Neural cell (in vitro differentiated cells): ENCODE data around the gene ASMT. TPM values are rescaled to one million over a fixed set of nuclear protein-coding genes. Genes with fewer than 3 reads are reported as not detected.

Experiments
- H2AFZ ChIP-seq: fragments of 200-600, 300-800 bp; sonication (generic), shearing (Covaris generic); 2 replicates; pipeline ENCODE4 v1.6.0; 2014; ENCODE audit warnings: low read depth, mild to moderate bottlenecking, antibody characterized with exemption, low read length, moderate library complexity
- H3F3A ChIP-seq: fragments of 200-600 bp; shearing (Covaris generic); 2 replicates; pipeline ENCODE4 v1.6.1; 2016; ENCODE audit warnings: mild to moderate bottlenecking, moderate library complexity, mixed read lengths, antibody characterized with exemption, low read length; ENCODE audit not compliant: insufficient read depth, poor library complexity, severe bottlenecking
- H3K27ac ChIP-seq: fragments of 200-600, 300-800 bp; sonication (generic), shearing (Covaris generic); 2 replicates; pipeline ENCODE4 v1.5.1; 2014; ENCODE audit warnings: mild to moderate bottlenecking, low read length, moderate library complexity
- H3K27me3 ChIP-seq: fragments of 300-800, 200-600 bp; sonication (generic), shearing (Covaris generic); 2 replicates; pipeline ENCODE4 v1.6.0; 2014; ENCODE audit warnings: mild to moderate bottlenecking, low read depth, low read length, moderate library complexity; ENCODE audit not compliant: insufficient read depth
- H3K36me3 ChIP-seq: fragments of 300-800, 200-600 bp; sonication (generic), shearing (Covaris generic); 2 replicates; pipeline ENCODE4 v1.5.1; 2014; ENCODE audit warnings: mild to moderate bottlenecking, antibody characterized with exemption, low read length, moderate library complexity; ENCODE audit not compliant: insufficient read depth
- H3K4me2 ChIP-seq: fragments of 300-800, 200-600 bp; sonication (generic), shearing (Covaris generic); 2 replicates; pipeline ENCODE4 v1.6.0; 2014; ENCODE audit warnings: mild to moderate bottlenecking, low read length
- H3K4me3 ChIP-seq: fragments of 300-800, 200-600 bp; sonication (generic), shearing (Covaris generic); 2 replicates; pipeline ENCODE4 v1.5.1; 2014; ENCODE audit warnings: mild to moderate bottlenecking, low read length, moderate library complexity
- H3K79me2 ChIP-seq: fragments of 200-600 bp; shearing (Covaris generic); replicated peaks from 2 replicates; pipeline ENCODE4 v1.6.0; 2014; ENCODE audit warnings: mild to moderate bottlenecking, low read length, moderate library complexity; ENCODE audit not compliant: insufficient read depth
- H3K9ac ChIP-seq: fragments of 300-800, 200-600 bp; sonication (generic), shearing (Covaris generic); 2 replicates; pipeline ENCODE4 v1.6.1; 2016; ENCODE audit warnings: mild to moderate bottlenecking, low read length, mixed read lengths
- H3K9me2 ChIP-seq: fragments of 200-600 bp; shearing (Covaris generic); 2 replicates; pipeline ENCODE4 v1.6.1; 2016; ENCODE audit warnings: mild to moderate bottlenecking, low read length, mixed read lengths; ENCODE audit not compliant: insufficient read depth
- H3K9me3 ChIP-seq: fragments of 200-600, 300-800 bp; sonication (generic), shearing (Covaris generic); 2 replicates; pipeline ENCODE4 v1.6.1; 2016; ENCODE audit warnings: mild to moderate bottlenecking, mixed run types, low read length, moderate library complexity, mixed read lengths
- H4K20me1 ChIP-seq: fragments of 200-600 bp; shearing (Covaris generic); 2 replicates; pipeline ENCODE4 v1.6.1; 2016; ENCODE audit warnings: mild to moderate bottlenecking, mixed run types; ENCODE audit not compliant: insufficient read depth
- EP300 ChIP-seq: fragments of 450-650 bp; conservative IDR thresholded peaks from 2 replicates; pipeline ENCODE4 v1.6.1; 2014; ENCODE audit warnings: antibody characterized with exemption, mild to moderate bottlenecking, moderate library complexity; ENCODE audit not compliant: poor library complexity, severe bottlenecking
- EZH2 ChIP-seq: fragments of 200-600, 300-800 bp; shearing (Covaris generic), sonication (generic); IDR thresholded peaks from 2 replicates; pipeline ENCODE4 v1.6.1; 2014; ENCODE audit warnings: antibody characterized with exemption, low read length, borderline replicate concordance, mild to moderate bottlenecking; ENCODE audit not compliant: insufficient read depth, poor library complexity, severe bottlenecking
- MXI1 ChIP-seq: fragments of 450-650 bp; conservative IDR thresholded peaks from 2 replicates; pipeline ENCODE4 v1.6.1; 2014; ENCODE audit warnings: antibody characterized with exemption, mild to moderate bottlenecking; ENCODE audit not compliant: poor library complexity, severe bottlenecking
- POLR2AphosphoS5 ChIP-seq: IDR thresholded peaks from 2 replicates; pipeline ENCODE4 v1.6.1; 2012
- RAD21 ChIP-seq: fragments of 450-650 bp; conservative IDR thresholded peaks from 2 replicates; pipeline ENCODE4 v1.6.1; 2014; ENCODE audit warnings: antibody characterized with exemption, mild to moderate bottlenecking, moderate library complexity
- SMC3 ChIP-seq: fragments of 450-650 bp; conservative IDR thresholded peaks from 2 replicates; pipeline ENCODE4 v1.6.1; 2014; ENCODE audit warnings: antibody characterized with exemption, mild to moderate bottlenecking, moderate library complexity; ENCODE audit not compliant: poor library complexity
- TAF1 ChIP-seq: IDR thresholded peaks from 2 replicates; pipeline ENCODE4 v1.6.1; 2012; ENCODE audit warnings: low read depth
- polyA plus RNA-seq: library from polyadenylated mRNA; depleted of rRNA; stranded (reverse); fragments of >200 nt; gene quantifications from 2 replicates; pipeline ENCODE4 v1.2.3, GENCODE V29; 2014
- TF ChIP-seq, protein P1 (sequence below): fragments of 450-650 bp; IDR thresholded peaks from 2 replicates; pipeline ENCODE4 v1.5.1; 2014; ENCODE audit warnings: antibody characterized with exemption, mild to moderate bottlenecking, moderate library complexity; ENCODE audit not compliant: poor library complexity, severe bottlenecking
- TF ChIP-seq, protein P2 (sequence below): IDR thresholded peaks from 2 replicates; pipeline ENCODE4 v1.6.1; 2012; ENCODE audit warnings: borderline replicate concordance

ASMT gene
- polyA plus RNA-seq, 1 donor from 2014 or later, result 1.8 TPM

DNA sequence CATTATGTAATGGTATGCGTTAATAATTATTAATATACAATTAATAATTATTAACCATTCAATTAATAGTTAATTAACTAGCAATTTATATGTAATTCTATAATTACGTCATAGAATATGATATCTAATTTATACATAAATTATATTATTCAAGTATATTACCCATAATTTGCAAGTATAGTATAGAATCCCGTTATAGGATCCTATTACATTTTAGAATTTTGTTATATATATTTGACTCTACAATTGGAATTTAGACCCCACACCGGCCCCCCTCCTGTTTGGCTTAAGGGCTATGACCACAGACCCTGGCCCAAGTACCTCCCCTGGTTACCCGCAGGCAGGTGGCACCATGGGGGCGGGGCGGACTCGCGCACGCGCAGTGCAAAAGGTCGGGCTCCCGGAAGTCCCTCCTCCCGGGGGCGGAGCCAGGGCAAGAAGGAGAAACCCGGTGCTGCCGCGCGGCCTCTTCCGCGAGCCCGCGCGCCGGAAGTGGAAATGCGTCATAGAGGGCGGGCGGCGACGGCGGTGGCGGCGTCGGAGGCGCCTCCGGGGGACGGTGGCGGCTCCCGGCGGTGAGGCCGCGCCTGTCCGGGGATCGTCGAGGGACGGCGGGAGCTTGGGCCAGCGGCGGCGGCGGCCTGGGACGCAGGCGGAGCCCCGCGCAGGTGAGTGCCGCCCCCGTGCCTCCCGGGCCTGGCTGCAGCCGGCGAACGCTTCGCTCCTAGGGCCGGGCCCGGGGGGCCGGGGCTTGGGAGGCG is 23.6 kb upstream of the ASMT start, which contains the start of gene AKAP17A:
Gene AKAP17A (plus strand): TSS at position 503 of the 761 bp plus-strand sequence. CDS start 1,859 bp downstream, outside the sequence.
- H3K4me3 ChIP-seq, result peak within 1 kb of the TSS; percentile 88
- TF ChIP-seq, protein P1, sequence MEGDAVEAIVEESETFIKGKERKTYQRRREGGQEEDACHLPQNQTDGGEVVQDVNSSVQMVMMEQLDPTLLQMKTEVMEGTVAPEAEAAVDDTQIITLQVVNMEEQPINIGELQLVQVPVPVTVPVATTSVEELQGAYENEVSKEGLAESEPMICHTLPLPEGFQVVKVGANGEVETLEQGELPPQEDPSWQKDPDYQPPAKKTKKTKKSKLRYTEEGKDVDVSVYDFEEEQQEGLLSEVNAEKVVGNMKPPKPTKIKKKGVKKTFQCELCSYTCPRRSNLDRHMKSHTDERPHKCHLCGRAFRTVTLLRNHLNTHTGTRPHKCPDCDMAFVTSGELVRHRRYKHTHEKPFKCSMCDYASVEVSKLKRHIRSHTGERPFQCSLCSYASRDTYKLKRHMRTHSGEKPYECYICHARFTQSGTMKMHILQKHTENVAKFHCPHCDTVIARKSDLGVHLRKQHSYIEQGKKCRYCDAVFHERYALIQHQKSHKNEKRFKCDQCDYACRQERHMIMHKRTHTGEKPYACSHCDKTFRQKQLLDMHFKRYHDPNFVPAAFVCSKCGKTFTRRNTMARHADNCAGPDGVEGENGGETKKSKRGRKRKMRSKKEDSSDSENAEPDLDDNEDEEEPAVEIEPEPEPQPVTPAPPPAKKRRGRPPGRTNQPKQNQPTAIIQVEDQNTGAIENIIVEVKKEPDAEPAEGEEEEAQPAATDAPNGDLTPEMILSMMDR, result peak; percentile 48
- TF ChIP-seq TAF1 (no peak), EP300 (peak; percentile 71), RAD21 (peak; percentile 61), POLR2AphosphoS5 (peak; percentile 91), EZH2 (no peak), MXI1 (peak; percentile 77), SMC3 (peak; percentile 58)
- TF ChIP-seq, protein P2, sequence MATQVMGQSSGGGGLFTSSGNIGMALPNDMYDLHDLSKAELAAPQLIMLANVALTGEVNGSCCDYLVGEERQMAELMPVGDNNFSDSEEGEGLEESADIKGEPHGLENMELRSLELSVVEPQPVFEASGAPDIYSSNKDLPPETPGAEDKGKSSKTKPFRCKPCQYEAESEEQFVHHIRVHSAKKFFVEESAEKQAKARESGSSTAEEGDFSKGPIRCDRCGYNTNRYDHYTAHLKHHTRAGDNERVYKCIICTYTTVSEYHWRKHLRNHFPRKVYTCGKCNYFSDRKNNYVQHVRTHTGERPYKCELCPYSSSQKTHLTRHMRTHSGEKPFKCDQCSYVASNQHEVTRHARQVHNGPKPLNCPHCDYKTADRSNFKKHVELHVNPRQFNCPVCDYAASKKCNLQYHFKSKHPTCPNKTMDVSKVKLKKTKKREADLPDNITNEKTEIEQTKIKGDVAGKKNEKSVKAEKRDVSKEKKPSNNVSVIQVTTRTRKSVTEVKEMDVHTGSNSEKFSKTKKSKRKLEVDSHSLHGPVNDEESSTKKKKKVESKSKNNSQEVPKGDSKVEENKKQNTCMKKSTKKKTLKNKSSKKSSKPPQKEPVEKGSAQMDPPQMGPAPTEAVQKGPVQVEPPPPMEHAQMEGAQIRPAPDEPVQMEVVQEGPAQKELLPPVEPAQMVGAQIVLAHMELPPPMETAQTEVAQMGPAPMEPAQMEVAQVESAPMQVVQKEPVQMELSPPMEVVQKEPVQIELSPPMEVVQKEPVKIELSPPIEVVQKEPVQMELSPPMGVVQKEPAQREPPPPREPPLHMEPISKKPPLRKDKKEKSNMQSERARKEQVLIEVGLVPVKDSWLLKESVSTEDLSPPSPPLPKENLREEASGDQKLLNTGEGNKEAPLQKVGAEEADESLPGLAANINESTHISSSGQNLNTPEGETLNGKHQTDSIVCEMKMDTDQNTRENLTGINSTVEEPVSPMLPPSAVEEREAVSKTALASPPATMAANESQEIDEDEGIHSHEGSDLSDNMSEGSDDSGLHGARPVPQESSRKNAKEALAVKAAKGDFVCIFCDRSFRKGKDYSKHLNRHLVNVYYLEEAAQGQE, result no peak
- peaks cover 5% of the 10 kb centered on the region for H3K36me3 ChIP-seq
- peak within 1 kb of the TSS; percentile 82 for H3K4me2 ChIP-seq
- H3K9me2 ChIP-seq, result no peaks in the 10 kb centered on the region
- H3K27ac ChIP-seq, result peak within 1 kb of the TSS; percentile 49
- H3K79me2 ChIP-seq, result peaks cover 27% of the 10 kb centered on the region
- peak within 1 kb of the TSS; percentile 89 for H3K9ac ChIP-seq
- H3F3A ChIP-seq, result no peaks in the 10 kb centered on the region
- no peaks in the 10 kb centered on the region for H3K9me3 ChIP-seq
- peak within 1 kb of the TSS; percentile 56 for H2AFZ ChIP-seq
- H4K20me1 ChIP-seq, result peaks cover 3% of the 10 kb centered on the region
- H3K27me3 ChIP-seq, result no peaks in the 10 kb centered on the region

GRCh38 chrX:1591863-1592469 is 22.9 kb upstream of the ASMT start:
- Histone ChIP-seq H3K79me2 (peaks cover 27% of the 10 kb centered on the region), H3K4me3 (peak overlapping the region; percentile 88), H3F3A (no peaks in the 10 kb centered on the region), H3K36me3 (peaks cover 5% of the 10 kb centered on the region), H4K20me1 (peaks cover 3% of the 10 kb centered on the region), H3K4me2 (peak overlapping the region; percentile 82), H3K9me3 (no peaks in the 10 kb centered on the region), H3K27me3 (no peaks in the 10 kb centered on the region), H3K9ac (peak overlapping the region; percentile 89), H3K27ac (peak overlapping the region; percentile 45), H3K9me2 (no peaks in the 10 kb centered on the region), H2AFZ (no peak overlapping the region)
- TF ChIP-seq POLR2AphosphoS5 (no peak), TAF1 (no peak), RAD21 (no peak)
- TF ChIP-seq, protein P2, result no peak
